Neural cell (in vitro differentiated cells): ENCODE results near the gene ACTR1A. TPM values are rescaled to one million over a fixed set of nuclear protein-coding genes. Genes with fewer than 3 reads are reported as not detected.

Experiments used
- H2AFZ ChIP-seq: fragments of 200-600, 300-800 bp; sonication (generic), shearing (Covaris generic); 2 replicates; pipeline ENCODE4 v1.6.0; 2014; ENCODE audit warnings: low read depth, mild to moderate bottlenecking, antibody characterized with exemption, low read length, moderate library complexity
- H3F3A ChIP-seq: fragments of 200-600 bp; shearing (Covaris generic); 2 replicates; pipeline ENCODE4 v1.6.1; 2016; ENCODE audit warnings: mild to moderate bottlenecking, moderate library complexity, mixed read lengths, antibody characterized with exemption, low read length; ENCODE audit not compliant: insufficient read depth, poor library complexity, severe bottlenecking
- H3K27ac ChIP-seq: fragments of 200-600, 300-800 bp; sonication (generic), shearing (Covaris generic); 2 replicates; pipeline ENCODE4 v1.5.1; 2014; ENCODE audit warnings: mild to moderate bottlenecking, low read length, moderate library complexity
- H3K27me3 ChIP-seq: fragments of 300-800, 200-600 bp; sonication (generic), shearing (Covaris generic); 2 replicates; pipeline ENCODE4 v1.6.0; 2014; ENCODE audit warnings: mild to moderate bottlenecking, low read depth, low read length, moderate library complexity; ENCODE audit not compliant: insufficient read depth
- H3K36me3 ChIP-seq: fragments of 300-800, 200-600 bp; sonication (generic), shearing (Covaris generic); 2 replicates; pipeline ENCODE4 v1.5.1; 2014; ENCODE audit warnings: mild to moderate bottlenecking, antibody characterized with exemption, low read length, moderate library complexity; ENCODE audit not compliant: insufficient read depth
- H3K4me2 ChIP-seq: fragments of 300-800, 200-600 bp; sonication (generic), shearing (Covaris generic); 2 replicates; pipeline ENCODE4 v1.6.0; 2014; ENCODE audit warnings: mild to moderate bottlenecking, low read length
- H3K4me3 ChIP-seq: fragments of 300-800, 200-600 bp; sonication (generic), shearing (Covaris generic); 2 replicates; pipeline ENCODE4 v1.5.1; 2014; ENCODE audit warnings: mild to moderate bottlenecking, low read length, moderate library complexity
- H3K79me2 ChIP-seq: fragments of 200-600 bp; shearing (Covaris generic); replicated peaks from 2 replicates; pipeline ENCODE4 v1.6.0; 2014; ENCODE audit warnings: mild to moderate bottlenecking, low read length, moderate library complexity; ENCODE audit not compliant: insufficient read depth
- H3K9ac ChIP-seq: fragments of 300-800, 200-600 bp; sonication (generic), shearing (Covaris generic); 2 replicates; pipeline ENCODE4 v1.6.1; 2016; ENCODE audit warnings: mild to moderate bottlenecking, low read length, mixed read lengths
- H3K9me2 ChIP-seq: fragments of 200-600 bp; shearing (Covaris generic); 2 replicates; pipeline ENCODE4 v1.6.1; 2016; ENCODE audit warnings: mild to moderate bottlenecking, low read length, mixed read lengths; ENCODE audit not compliant: insufficient read depth
- H3K9me3 ChIP-seq: fragments of 200-600, 300-800 bp; sonication (generic), shearing (Covaris generic); 2 replicates; pipeline ENCODE4 v1.6.1; 2016; ENCODE audit warnings: mild to moderate bottlenecking, mixed run types, low read length, moderate library complexity, mixed read lengths
- H4K20me1 ChIP-seq: fragments of 200-600 bp; shearing (Covaris generic); 2 replicates; pipeline ENCODE4 v1.6.1; 2016; ENCODE audit warnings: mild to moderate bottlenecking, mixed run types; ENCODE audit not compliant: insufficient read depth
- CTCF ChIP-seq: fragments of 450-650 bp; IDR thresholded peaks from 2 replicates; pipeline ENCODE4 v1.5.1; 2014; ENCODE audit warnings: antibody characterized with exemption, mild to moderate bottlenecking, moderate library complexity; ENCODE audit not compliant: poor library complexity, severe bottlenecking
- EP300 ChIP-seq: fragments of 450-650 bp; conservative IDR thresholded peaks from 2 replicates; pipeline ENCODE4 v1.6.1; 2014; ENCODE audit warnings: antibody characterized with exemption, mild to moderate bottlenecking, moderate library complexity; ENCODE audit not compliant: poor library complexity, severe bottlenecking
- EZH2 ChIP-seq: fragments of 200-600, 300-800 bp; shearing (Covaris generic), sonication (generic); IDR thresholded peaks from 2 replicates; pipeline ENCODE4 v1.6.1; 2014; ENCODE audit warnings: antibody characterized with exemption, low read length, borderline replicate concordance, mild to moderate bottlenecking; ENCODE audit not compliant: insufficient read depth, poor library complexity, severe bottlenecking
- MXI1 ChIP-seq: fragments of 450-650 bp; conservative IDR thresholded peaks from 2 replicates; pipeline ENCODE4 v1.6.1; 2014; ENCODE audit warnings: antibody characterized with exemption, mild to moderate bottlenecking; ENCODE audit not compliant: poor library complexity, severe bottlenecking
- POLR2AphosphoS5 ChIP-seq: IDR thresholded peaks from 2 replicates; pipeline ENCODE4 v1.6.1; 2012
- RAD21 ChIP-seq: fragments of 450-650 bp; conservative IDR thresholded peaks from 2 replicates; pipeline ENCODE4 v1.6.1; 2014; ENCODE audit warnings: antibody characterized with exemption, mild to moderate bottlenecking, moderate library complexity
- REST ChIP-seq: IDR thresholded peaks from 2 replicates; pipeline ENCODE4 v1.6.1; 2012; ENCODE audit warnings: borderline replicate concordance
- SMC3 ChIP-seq: fragments of 450-650 bp; conservative IDR thresholded peaks from 2 replicates; pipeline ENCODE4 v1.6.1; 2014; ENCODE audit warnings: antibody characterized with exemption, mild to moderate bottlenecking, moderate library complexity; ENCODE audit not compliant: poor library complexity
- TAF1 ChIP-seq: IDR thresholded peaks from 2 replicates; pipeline ENCODE4 v1.6.1; 2012; ENCODE audit warnings: low read depth
- polyA plus RNA-seq: library from polyadenylated mRNA; depleted of rRNA; stranded (reverse); fragments of >200 nt; gene quantifications from 2 replicates; pipeline ENCODE4 v1.2.3, GENCODE V29; 2014

Gene ACTR1A
- polyA plus RNA-seq, 1 donor from 2014 or later = 316 TPM

GRCh38 chr10:102504179-102504975 is 1.9 kb upstream of the ACTR1A start:
- H3K27ac ChIP-seq = peak overlapping the region; percentile 63
- H3F3A ChIP-seq = peaks cover 5% of the 10 kb centered on the region
- H4K20me1 ChIP-seq = peaks cover 17% of the 10 kb centered on the region
- H3K27me3 ChIP-seq = no peaks in the 10 kb centered on the region
- peak overlapping the region; percentile 67 for H2AFZ ChIP-seq
- no peak for TF ChIP-seq POLR2AphosphoS5
- peak; percentile 17 for TF ChIP-seq TAF1
- peak; percentile 19 for TF ChIP-seq RAD21
- peak; percentile 39 for TF ChIP-seq SMC3
- peak; percentile 44 for TF ChIP-seq MXI1
- peak overlapping the region; percentile 80 for H3K9ac ChIP-seq
- no peaks in the 10 kb centered on the region for H3K36me3 ChIP-seq
- no peaks in the 10 kb centered on the region for H3K9me2 ChIP-seq
- peak overlapping the region; percentile 94 for H3K4me2 ChIP-seq
- peak overlapping the region; percentile 79 for H3K4me3 ChIP-seq
- no peaks in the 10 kb centered on the region for H3K9me3 ChIP-seq
- peaks cover 63% of the 10 kb centered on the region for H3K79me2 ChIP-seq

GRCh38 chr10:102503264-102504178 is 1.0 kb upstream of the ACTR1A start, which contains the start of gene SUFU:
Gene SUFU (plus strand): TSS chr10:102503972. CDS start chr10:102504153, 181 bp downstream.
- Histone ChIP-seq H3K36me3 (no peaks in the 10 kb centered on the region), H3K9me2 (no peaks in the 10 kb centered on the region), H3K9ac (peak within 1 kb of the TSS; percentile 80), H3K4me3 (peak within 1 kb of the TSS; percentile 79), H2AFZ (peak within 1 kb of the TSS; percentile 67), H3K9me3 (no peaks in the 10 kb centered on the region), H3F3A (peaks cover 5% of the 10 kb centered on the region), H3K79me2 (peaks cover 69% of the 10 kb centered on the region), H3K27ac (peak within 1 kb of the TSS; percentile 95), H3K4me2 (peak within 1 kb of the TSS; percentile 94), H3K27me3 (no peaks in the 10 kb centered on the region), H4K20me1 (peaks cover 24% of the 10 kb centered on the region)
- TF ChIP-seq REST (peak; percentile 56), CTCF (peak; percentile 97), MXI1 (peak; percentile 23), RAD21 (peak; percentile 69), EZH2 (no peak), SMC3 (peak; percentile 78), POLR2AphosphoS5 (peak; percentile 91), EP300 (no peak), TAF1 (peak; percentile 93)
